ENCODE data around the gene ADGRD1. TPM values are rescaled to one million over a fixed set of nuclear protein-coding genes. Genes with fewer than 3 reads are reported as not detected.

The ADGRD1 gene
- total RNA-seq, 1 donor from 2014 or later: 1.7 TPM

DNA sequence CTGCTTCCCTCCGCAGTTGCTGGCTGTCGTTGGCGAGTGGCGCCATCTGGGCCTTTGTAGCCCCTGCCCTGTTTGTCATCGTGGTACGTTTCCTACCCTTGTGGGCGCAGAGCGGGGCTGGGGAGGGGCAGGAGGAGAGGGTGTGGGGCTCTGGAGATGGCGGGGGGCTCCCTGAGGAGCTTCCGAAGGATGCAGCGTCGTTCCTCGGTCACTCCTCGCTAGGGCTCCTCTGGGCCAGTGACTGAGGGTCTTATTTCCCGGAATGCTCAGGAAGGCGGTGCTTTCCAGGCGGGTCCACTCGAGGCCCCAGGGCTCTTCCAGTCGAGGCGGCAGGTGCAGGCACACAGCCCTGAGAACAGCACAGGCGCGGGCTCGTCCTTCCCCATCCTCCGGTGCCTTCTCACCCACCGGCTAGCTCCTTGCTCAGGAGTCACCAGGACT is 167.1 kb downstream of the ADGRD1 start:
- Mint-ChIP-seq H3K4me1 (ENCODE audit: unreplicated experiment) (no peaks in the 10 kb centered on the region), H3K9me3 (ENCODE audit: unreplicated experiment) (no peaks in the 10 kb centered on the region), H3K36me3 (ENCODE audit: low read depth, unreplicated experiment) (no peaks in the 10 kb centered on the region), H3K27me3 (ENCODE audit: unreplicated experiment) (peaks cover 5% of the 10 kb centered on the region), H3K27ac (ENCODE audit: unreplicated experiment) (no peak overlapping the region), H3K4me3 (ENCODE audit: unreplicated experiment) (no peak overlapping the region)
- TF ChIP-seq, protein P1, sequence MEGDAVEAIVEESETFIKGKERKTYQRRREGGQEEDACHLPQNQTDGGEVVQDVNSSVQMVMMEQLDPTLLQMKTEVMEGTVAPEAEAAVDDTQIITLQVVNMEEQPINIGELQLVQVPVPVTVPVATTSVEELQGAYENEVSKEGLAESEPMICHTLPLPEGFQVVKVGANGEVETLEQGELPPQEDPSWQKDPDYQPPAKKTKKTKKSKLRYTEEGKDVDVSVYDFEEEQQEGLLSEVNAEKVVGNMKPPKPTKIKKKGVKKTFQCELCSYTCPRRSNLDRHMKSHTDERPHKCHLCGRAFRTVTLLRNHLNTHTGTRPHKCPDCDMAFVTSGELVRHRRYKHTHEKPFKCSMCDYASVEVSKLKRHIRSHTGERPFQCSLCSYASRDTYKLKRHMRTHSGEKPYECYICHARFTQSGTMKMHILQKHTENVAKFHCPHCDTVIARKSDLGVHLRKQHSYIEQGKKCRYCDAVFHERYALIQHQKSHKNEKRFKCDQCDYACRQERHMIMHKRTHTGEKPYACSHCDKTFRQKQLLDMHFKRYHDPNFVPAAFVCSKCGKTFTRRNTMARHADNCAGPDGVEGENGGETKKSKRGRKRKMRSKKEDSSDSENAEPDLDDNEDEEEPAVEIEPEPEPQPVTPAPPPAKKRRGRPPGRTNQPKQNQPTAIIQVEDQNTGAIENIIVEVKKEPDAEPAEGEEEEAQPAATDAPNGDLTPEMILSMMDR (IDR thresholded peaks at IDR 0.05; ENCODE audit: unreplicated experiment): no peak
- DNase-seq (ENCODE audit: low spot score): no peak

DNA sequence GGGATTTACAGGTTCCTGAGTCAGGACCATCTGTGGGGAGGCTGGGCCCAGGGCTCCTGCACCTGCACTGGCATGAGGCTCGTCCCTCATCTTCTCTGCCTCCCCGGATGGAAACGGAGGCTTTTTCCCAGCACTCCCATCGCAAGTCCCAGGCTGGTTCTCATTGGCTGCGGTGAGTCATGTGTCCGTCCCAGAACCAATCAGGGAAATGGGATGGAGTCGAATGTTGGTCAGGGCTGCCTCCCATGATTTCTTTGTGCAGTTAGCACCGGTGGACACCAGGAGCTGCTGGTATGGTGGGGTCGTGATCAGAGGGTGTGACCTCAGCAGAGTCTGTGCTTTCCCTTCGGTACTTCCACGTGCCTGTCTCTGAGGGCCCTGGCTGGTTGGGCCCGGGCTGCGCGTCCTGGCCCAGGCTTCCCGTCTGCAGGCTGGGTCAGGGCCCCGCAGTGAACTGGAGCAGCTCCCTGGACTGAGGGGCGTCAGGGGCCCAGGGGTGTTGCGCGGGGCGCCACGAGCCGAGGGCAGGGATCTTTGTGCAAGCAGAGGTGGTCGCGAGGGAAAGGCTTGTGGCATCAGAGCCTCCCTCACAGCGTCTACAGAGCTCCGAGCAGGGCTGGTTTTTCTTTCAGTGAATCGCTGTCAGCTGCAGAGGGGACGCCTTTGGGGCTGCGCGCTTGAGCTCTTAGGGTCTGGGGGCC is 168.1 kb downstream of the ADGRD1 start:
- no peaks in the 10 kb centered on the region for H3K4me1 Mint-ChIP-seq (ENCODE audit: unreplicated experiment)
- no peak for DNase-seq (ENCODE audit: low spot score)

DNA sequence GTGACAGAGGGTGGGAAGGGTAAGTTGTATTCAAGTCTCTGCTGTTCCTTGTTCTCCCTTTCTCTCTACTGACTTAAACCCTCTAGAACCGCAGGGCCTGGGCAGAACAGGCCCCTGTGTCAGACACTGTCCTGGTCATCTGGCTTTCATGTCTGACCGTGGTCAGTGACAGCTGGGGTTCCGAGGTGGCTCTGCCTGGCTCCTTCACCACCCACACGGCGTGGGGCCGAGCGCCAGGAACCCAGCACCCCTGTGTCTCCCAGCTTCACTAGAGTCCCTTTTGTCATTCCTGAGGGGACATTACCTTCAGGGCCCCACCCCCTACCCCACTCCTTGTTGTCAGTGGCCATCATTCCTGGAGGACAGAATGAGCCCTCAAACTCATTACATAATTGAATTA is 168.9 kb downstream of the ADGRD1 start:
- Mint-ChIP-seq H3K36me3 (ENCODE audit: low read depth, unreplicated experiment) (no peaks in the 10 kb centered on the region), H3K4me1 (ENCODE audit: unreplicated experiment) (no peaks in the 10 kb centered on the region), H3K27me3 (ENCODE audit: unreplicated experiment) (peaks cover 5% of the 10 kb centered on the region), H3K4me3 (ENCODE audit: unreplicated experiment) (no peak overlapping the region), H3K9me3 (ENCODE audit: unreplicated experiment) (no peaks in the 10 kb centered on the region), H3K27ac (ENCODE audit: unreplicated experiment) (no peak overlapping the region)
- TF ChIP-seq, protein P1 (IDR thresholded peaks at IDR 0.05; ENCODE audit: unreplicated experiment): no peak
- DNase-seq (ENCODE audit: low spot score): no peak

More for the DNA sequence above, 168.1 kb downstream of the ADGRD1 start:
- Mint-ChIP-seq H3K27me3 (ENCODE audit: unreplicated experiment) (peaks cover 5% of the 10 kb centered on the region), H3K27ac (ENCODE audit: unreplicated experiment) (no peak overlapping the region), H3K36me3 (ENCODE audit: low read depth, unreplicated experiment) (no peaks in the 10 kb centered on the region), H3K4me3 (ENCODE audit: unreplicated experiment) (no peak overlapping the region), H3K9me3 (ENCODE audit: unreplicated experiment) (no peaks in the 10 kb centered on the region)
- TF ChIP-seq, protein P1 (IDR thresholded peaks at IDR 0.05; ENCODE audit: unreplicated experiment): no peak

DNA sequence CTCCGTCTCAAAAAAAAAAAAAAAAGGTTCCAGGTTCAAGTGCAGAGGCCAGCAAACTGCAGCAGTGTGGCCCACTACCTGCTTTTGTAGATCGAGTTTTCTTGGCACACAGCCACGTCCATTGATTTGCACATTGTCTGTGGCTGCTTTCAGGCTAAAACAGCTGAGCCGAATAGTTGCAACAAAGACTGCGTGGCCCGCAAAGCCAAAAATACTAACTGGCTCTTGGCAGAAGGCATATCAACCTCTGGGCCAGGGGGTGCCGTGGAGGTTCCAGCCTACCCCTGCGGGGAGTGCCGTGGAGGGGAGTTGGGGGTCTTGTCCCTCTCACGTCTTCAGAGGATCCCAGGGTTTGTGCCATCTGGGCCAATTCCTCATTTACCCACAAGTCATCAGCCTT is 170.1 kb downstream of the ADGRD1 start:
- Mint-ChIP-seq H3K9me3 (ENCODE audit: unreplicated experiment) (no peaks in the 10 kb centered on the region), H3K27ac (ENCODE audit: unreplicated experiment) (no peak overlapping the region), H3K27me3 (ENCODE audit: unreplicated experiment) (peaks cover 5% of the 10 kb centered on the region), H3K4me3 (ENCODE audit: unreplicated experiment) (no peak overlapping the region), H3K4me1 (ENCODE audit: unreplicated experiment) (no peaks in the 10 kb centered on the region), H3K36me3 (ENCODE audit: low read depth, unreplicated experiment) (no peaks in the 10 kb centered on the region)
- TF ChIP-seq, protein P1 (IDR thresholded peaks at IDR 0.05; ENCODE audit: unreplicated experiment): no peak
- no peak for DNase-seq (ENCODE audit: low spot score)

DNA sequence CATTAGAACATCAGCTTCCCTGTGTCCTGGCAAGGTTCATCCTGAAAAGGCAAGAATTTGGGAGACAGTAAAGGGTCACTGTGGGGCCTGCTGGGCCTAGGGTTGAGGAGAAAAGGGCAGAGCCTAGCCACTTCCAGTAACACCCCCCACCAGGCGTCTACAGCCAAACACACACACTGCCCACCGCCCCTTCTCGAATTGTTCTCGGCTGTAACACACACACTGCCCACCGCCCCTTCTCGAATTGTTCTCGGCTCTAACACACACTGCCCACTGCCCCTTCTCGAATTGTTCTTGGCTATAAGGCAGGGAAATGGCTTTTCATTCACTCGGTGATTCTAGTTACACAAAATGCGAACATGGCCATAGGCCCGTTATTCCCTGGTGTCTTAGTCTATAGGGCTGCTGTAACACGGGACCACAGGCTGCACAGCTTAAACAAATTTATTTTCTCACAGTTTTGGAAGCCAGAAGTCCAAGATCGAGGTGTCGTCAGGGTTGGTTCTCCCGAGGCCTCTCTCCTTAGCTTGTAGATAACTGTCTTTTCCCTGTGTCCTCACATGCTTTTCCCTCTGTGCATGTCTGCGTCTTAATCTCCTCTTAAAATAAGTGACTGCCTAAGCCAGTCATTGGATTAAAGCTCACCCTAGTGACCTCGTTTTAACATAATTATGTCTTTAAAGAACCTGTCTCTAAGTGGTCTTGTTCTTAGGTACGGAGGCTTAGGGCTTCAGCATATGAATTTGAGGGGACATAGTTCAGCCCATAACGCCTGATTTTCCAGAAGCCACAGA is 171.0 kb downstream of the ADGRD1 start:
- H3K27ac Mint-ChIP-seq (ENCODE audit: unreplicated experiment): no peak overlapping the region
- no peaks in the 10 kb centered on the region for H3K36me3 Mint-ChIP-seq (ENCODE audit: low read depth, unreplicated experiment)
- H3K4me3 Mint-ChIP-seq (ENCODE audit: unreplicated experiment): no peak overlapping the region
- H3K4me1 Mint-ChIP-seq (ENCODE audit: unreplicated experiment): no peaks in the 10 kb centered on the region
- TF ChIP-seq, protein P1 (IDR thresholded peaks at IDR 0.05; ENCODE audit: unreplicated experiment): no peak
- no peaks in the 10 kb centered on the region for H3K9me3 Mint-ChIP-seq (ENCODE audit: unreplicated experiment)
- H3K27me3 Mint-ChIP-seq (ENCODE audit: unreplicated experiment): peaks cover 4% of the 10 kb centered on the region
- no peak for DNase-seq (ENCODE audit: low spot score)

Data from endothelial cell (in vitro differentiated cells).